Measurements from ENCODE around the gene HADH. TPM values are rescaled to one million over a fixed set of nuclear protein-coding genes. Genes with fewer than 3 reads are reported as not detected.

HADH gene
- total RNA-seq, 1 experiment from 2014 or later = 39.8 TPM

DNA sequence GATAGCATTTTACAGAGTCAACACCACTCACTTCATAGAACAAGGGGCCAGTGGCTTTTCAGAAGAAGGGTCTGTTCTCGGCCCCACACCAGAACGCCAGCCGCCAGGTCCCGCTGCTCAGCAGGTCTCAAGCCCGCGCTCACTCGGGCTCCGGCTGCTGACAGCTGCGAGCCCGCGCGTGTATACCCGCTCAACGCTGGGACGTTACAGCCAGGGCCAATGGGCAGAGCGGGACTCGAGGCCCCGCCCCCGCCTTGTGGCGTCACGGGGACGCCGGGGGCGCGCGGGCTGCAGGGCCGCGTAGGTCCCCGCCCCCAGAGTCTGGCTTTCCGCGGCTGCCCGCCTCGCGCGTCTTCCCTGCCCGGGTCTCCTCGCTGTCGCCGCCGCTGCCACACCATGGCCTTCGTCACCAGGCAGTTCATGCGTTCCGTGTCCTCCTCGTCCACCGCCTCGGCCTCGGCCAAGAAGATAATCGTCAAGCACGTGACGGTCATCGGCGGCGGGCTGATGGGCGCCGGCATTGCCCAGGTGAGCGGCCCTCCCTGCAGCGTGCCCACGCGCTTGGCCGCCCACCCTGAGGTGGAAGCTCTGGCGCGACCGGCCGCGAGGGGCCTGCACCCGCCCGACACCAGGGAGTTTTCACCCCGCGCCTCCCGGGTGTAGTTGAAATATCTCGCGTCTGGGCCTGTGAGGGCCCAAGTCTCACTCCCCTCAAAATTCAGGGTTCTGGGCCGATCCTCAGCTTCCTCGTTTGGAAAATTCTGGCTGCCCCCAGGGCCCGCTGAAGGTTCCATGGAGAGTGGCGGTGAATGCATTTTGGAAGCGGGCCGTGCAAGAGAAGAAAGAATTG lies at the start of gene HADH (continued):
- TF ChIP-seq, protein P1, sequence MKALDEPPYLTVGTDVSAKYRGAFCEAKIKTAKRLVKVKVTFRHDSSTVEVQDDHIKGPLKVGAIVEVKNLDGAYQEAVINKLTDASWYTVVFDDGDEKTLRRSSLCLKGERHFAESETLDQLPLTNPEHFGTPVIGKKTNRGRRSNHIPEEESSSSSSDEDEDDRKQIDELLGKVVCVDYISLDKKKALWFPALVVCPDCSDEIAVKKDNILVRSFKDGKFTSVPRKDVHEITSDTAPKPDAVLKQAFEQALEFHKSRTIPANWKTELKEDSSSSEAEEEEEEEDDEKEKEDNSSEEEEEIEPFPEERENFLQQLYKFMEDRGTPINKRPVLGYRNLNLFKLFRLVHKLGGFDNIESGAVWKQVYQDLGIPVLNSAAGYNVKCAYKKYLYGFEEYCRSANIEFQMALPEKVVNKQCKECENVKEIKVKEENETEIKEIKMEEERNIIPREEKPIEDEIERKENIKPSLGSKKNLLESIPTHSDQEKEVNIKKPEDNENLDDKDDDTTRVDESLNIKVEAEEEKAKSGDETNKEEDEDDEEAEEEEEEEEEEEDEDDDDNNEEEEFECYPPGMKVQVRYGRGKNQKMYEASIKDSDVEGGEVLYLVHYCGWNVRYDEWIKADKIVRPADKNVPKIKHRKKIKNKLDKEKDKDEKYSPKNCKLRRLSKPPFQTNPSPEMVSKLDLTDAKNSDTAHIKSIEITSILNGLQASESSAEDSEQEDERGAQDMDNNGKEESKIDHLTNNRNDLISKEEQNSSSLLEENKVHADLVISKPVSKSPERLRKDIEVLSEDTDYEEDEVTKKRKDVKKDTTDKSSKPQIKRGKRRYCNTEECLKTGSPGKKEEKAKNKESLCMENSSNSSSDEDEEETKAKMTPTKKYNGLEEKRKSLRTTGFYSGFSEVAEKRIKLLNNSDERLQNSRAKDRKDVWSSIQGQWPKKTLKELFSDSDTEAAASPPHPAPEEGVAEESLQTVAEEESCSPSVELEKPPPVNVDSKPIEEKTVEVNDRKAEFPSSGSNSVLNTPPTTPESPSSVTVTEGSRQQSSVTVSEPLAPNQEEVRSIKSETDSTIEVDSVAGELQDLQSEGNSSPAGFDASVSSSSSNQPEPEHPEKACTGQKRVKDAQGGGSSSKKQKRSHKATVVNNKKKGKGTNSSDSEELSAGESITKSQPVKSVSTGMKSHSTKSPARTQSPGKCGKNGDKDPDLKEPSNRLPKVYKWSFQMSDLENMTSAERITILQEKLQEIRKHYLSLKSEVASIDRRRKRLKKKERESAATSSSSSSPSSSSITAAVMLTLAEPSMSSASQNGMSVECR (CRISPR knock-in tag; IDR thresholded peaks at IDR 0.05; ENCODE audit: borderline replicate concordance) = peak; percentile 89; the same call in 1 of the 2 replicates
- TF ChIP-seq, protein P2, sequence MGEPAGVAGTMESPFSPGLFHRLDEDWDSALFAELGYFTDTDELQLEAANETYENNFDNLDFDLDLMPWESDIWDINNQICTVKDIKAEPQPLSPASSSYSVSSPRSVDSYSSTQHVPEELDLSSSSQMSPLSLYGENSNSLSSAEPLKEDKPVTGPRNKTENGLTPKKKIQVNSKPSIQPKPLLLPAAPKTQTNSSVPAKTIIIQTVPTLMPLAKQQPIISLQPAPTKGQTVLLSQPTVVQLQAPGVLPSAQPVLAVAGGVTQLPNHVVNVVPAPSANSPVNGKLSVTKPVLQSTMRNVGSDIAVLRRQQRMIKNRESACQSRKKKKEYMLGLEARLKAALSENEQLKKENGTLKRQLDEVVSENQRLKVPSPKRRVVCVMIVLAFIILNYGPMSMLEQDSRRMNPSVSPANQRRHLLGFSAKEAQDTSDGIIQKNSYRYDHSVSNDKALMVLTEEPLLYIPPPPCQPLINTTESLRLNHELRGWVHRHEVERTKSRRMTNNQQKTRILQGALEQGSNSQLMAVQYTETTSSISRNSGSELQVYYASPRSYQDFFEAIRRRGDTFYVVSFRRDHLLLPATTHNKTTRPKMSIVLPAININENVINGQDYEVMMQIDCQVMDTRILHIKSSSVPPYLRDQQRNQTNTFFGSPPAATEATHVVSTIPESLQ (CRISPR knock-in tag; IDR thresholded peaks at IDR 0.05) = no peak
- TF ChIP-seq ZNF232 (CRISPR knock-in tag; IDR thresholded peaks at IDR 0.05) (peak; percentile 70; the same call in 1 of the 2 replicates), ZNF121 (CRISPR knock-in tag; IDR thresholded peaks at IDR 0.05) (0 out of 2 replicates have a peak, but pooled peaks have one; percentile 24), ATF1 (CRISPR knock-in tag; IDR thresholded peaks at IDR 0.05) (no peak), NFE2L1 (CRISPR knock-in tag; IDR thresholded peaks at IDR 0.05) (0 out of 2 replicates have a peak, but pooled peaks have one; percentile 10), NR3C1 (CRISPR knock-in tag; conservative IDR thresholded peaks at IDR 0.05; ENCODE audit: low read depth) (no peak), FOXJ3 (CRISPR knock-in tag; IDR thresholded peaks at IDR 0.05; ENCODE audit: borderline replicate concordance) (no peak), IRF2 (CRISPR knock-in tag; IDR thresholded peaks at IDR 0.05; ENCODE audit: borderline replicate concordance, low read depth) (0 out of 2 replicates have a peak, but pooled peaks have one; percentile 37), KAT7 (CRISPR knock-in tag; IDR thresholded peaks at IDR 0.05; ENCODE audit: borderline replicate concordance) (peak; percentile 84; the same call in 1 of the 2 replicates), ELF4 (CRISPR knock-in tag; IDR thresholded peaks at IDR 0.05; ENCODE audit: low read depth) (no peak)
- TF ChIP-seq, protein P3, sequence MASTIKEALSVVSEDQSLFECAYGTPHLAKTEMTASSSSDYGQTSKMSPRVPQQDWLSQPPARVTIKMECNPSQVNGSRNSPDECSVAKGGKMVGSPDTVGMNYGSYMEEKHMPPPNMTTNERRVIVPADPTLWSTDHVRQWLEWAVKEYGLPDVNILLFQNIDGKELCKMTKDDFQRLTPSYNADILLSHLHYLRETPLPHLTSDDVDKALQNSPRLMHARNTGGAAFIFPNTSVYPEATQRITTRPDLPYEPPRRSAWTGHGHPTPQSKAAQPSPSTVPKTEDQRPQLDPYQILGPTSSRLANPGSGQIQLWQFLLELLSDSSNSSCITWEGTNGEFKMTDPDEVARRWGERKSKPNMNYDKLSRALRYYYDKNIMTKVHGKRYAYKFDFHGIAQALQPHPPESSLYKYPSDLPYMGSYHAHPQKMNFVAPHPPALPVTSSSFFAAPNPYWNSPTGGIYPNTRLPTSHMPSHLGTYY (CRISPR knock-in tag; IDR thresholded peaks at IDR 0.05) = no peak
- TF ChIP-seq, protein P4, sequence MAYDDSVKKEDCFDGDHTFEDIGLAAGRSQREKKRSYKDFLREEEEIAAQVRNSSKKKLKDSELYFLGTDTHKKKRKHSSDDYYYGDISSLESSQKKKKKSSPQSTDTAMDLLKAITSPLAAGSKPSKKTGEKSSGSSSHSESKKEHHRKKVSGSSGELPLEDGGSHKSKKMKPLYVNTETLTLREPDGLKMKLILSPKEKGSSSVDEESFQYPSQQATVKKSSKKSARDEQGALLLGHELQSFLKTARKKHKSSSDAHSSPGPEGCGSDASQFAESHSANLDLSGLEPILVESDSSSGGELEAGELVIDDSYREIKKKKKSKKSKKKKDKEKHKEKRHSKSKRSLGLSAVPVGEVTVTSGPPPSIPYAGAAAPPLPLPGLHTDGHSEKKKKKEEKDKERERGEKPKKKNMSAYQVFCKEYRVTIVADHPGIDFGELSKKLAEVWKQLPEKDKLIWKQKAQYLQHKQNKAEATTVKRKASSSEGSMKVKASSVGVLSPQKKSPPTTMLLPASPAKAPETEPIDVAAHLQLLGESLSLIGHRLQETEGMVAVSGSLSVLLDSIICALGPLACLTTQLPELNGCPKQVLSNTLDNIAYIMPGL (CRISPR knock-in tag; IDR thresholded peaks at IDR 0.05) = peak; percentile 91; the same call in 1 of the 2 replicates
- TF ChIP-seq, protein P5, sequence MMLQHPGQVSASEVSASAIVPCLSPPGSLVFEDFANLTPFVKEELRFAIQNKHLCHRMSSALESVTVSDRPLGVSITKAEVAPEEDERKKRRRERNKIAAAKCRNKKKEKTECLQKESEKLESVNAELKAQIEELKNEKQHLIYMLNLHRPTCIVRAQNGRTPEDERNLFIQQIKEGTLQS (CRISPR knock-in tag; conservative IDR thresholded peaks at IDR 0.05) = no peak; the same call in 1 of the 2 replicates
- TF ChIP-seq, protein P6, sequence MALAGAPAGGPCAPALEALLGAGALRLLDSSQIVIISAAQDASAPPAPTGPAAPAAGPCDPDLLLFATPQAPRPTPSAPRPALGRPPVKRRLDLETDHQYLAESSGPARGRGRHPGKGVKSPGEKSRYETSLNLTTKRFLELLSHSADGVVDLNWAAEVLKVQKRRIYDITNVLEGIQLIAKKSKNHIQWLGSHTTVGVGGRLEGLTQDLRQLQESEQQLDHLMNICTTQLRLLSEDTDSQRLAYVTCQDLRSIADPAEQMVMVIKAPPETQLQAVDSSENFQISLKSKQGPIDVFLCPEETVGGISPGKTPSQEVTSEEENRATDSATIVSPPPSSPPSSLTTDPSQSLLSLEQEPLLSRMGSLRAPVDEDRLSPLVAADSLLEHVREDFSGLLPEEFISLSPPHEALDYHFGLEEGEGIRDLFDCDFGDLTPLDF (CRISPR knock-in tag; IDR thresholded peaks at IDR 0.05) = no peak
- TF ChIP-seq, protein P7, sequence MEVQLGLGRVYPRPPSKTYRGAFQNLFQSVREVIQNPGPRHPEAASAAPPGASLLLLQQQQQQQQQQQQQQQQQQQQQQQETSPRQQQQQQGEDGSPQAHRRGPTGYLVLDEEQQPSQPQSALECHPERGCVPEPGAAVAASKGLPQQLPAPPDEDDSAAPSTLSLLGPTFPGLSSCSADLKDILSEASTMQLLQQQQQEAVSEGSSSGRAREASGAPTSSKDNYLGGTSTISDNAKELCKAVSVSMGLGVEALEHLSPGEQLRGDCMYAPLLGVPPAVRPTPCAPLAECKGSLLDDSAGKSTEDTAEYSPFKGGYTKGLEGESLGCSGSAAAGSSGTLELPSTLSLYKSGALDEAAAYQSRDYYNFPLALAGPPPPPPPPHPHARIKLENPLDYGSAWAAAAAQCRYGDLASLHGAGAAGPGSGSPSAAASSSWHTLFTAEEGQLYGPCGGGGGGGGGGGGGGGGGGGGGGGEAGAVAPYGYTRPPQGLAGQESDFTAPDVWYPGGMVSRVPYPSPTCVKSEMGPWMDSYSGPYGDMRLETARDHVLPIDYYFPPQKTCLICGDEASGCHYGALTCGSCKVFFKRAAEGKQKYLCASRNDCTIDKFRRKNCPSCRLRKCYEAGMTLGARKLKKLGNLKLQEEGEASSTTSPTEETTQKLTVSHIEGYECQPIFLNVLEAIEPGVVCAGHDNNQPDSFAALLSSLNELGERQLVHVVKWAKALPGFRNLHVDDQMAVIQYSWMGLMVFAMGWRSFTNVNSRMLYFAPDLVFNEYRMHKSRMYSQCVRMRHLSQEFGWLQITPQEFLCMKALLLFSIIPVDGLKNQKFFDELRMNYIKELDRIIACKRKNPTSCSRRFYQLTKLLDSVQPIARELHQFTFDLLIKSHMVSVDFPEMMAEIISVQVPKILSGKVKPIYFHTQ (CRISPR knock-in tag; IDR thresholded peaks at IDR 0.05) = no peak
- TF ChIP-seq, protein P8, sequence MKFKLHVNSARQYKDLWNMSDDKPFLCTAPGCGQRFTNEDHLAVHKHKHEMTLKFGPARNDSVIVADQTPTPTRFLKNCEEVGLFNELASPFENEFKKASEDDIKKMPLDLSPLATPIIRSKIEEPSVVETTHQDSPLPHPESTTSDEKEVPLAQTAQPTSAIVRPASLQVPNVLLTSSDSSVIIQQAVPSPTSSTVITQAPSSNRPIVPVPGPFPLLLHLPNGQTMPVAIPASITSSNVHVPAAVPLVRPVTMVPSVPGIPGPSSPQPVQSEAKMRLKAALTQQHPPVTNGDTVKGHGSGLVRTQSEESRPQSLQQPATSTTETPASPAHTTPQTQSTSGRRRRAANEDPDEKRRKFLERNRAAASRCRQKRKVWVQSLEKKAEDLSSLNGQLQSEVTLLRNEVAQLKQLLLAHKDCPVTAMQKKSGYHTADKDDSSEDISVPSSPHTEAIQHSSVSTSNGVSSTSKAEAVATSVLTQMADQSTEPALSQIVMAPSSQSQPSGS (CRISPR knock-in tag; IDR thresholded peaks at IDR 0.05; ENCODE audit: borderline replicate concordance, low read depth) = no peak
- TF ChIP-seq, protein P9, sequence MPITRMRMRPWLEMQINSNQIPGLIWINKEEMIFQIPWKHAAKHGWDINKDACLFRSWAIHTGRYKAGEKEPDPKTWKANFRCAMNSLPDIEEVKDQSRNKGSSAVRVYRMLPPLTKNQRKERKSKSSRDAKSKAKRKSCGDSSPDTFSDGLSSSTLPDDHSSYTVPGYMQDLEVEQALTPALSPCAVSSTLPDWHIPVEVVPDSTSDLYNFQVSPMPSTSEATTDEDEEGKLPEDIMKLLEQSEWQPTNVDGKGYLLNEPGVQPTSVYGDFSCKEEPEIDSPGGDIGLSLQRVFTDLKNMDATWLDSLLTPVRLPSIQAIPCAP (CRISPR knock-in tag; IDR thresholded peaks at IDR 0.05) = peak; percentile 86
- TF ChIP-seq, protein P10, sequence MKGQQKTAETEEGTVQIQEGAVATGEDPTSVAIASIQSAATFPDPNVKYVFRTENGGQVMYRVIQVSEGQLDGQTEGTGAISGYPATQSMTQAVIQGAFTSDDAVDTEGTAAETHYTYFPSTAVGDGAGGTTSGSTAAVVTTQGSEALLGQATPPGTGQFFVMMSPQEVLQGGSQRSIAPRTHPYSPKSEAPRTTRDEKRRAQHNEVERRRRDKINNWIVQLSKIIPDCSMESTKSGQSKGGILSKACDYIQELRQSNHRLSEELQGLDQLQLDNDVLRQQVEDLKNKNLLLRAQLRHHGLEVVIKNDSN (CRISPR knock-in tag; IDR thresholded peaks at IDR 0.05) = peak; percentile 85
